Stimulated activated naive CD8-positive, alpha-beta T cell treated with anti-CD3 and anti-CD28 coated beads, Interleukin-15, Interleukin-2, amounts not matched to agents 100 ng/mL and 50 ng/mL, for 24 hours (primary cell): Measurements from ENCODE around the gene PALLD.

ENCODE experiments used
- H3K27ac Mint-ChIP-seq: one replicate; pipeline ENCODE4 v1.8.0; 2021; ENCODE audit warnings: mild to moderate bottlenecking, mixed read lengths
- H3K27me3 Mint-ChIP-seq: one replicate; pipeline ENCODE4 v1.8.0; 2021; ENCODE audit warnings: mixed read lengths
- H3K36me3 Mint-ChIP-seq: one replicate; pipeline ENCODE4 v1.8.0; 2021; ENCODE audit warnings: low read depth, mixed read lengths
- H3K4me1 Mint-ChIP-seq: one replicate; pipeline ENCODE4 v1.8.0; 2021; ENCODE audit warnings: low read depth, mixed read lengths
- H3K4me3 Mint-ChIP-seq: one replicate; pipeline ENCODE4 v1.8.0; 2021; ENCODE audit warnings: mild to moderate bottlenecking, mixed read lengths
- H3K9me3 Mint-ChIP-seq: one replicate; pipeline ENCODE4 v1.8.0; 2021; ENCODE audit warnings: mixed read lengths

PALLD gene

DNA sequence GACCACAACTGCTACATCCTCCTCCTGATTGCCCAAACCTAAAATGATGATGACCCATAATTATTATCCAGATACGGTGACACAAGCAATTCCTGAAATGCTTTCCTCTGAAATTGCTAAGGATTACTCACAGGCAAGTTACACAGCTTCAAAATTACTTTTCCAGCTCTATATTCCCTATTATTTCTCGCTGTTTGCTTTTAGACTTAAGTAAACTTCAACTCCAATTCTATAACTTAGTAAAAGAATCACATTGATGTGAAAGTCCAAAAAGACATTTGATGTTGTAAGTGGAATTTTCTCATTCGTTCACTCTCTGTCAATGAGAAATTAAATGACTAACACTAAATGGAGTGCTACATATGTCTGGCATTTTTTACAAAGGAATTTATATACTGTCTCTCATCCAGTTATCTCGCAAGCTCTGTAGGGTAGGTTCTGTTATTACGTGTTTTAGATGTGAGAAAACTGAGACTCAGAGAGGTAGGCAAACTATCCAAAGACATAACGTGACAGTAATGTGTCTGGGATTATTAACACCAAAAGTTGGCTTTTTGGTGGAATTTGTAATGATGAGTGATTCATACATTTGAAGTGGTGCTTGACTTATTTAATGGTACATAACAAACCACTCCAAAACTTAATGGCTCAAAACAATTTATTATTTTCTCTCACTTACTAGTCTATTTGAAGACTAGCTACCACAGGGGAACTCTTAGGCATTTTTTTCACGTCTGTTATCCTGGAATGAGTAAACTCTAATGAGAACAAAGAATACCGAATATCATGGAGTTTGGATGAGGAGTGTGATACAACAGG is 31.5 kb downstream of the PALLD start:
- H3K4me1 Mint-ChIP-seq = no peaks in the 10 kb centered on the region
- H3K4me3 Mint-ChIP-seq = no peak overlapping the region
- no peaks in the 10 kb centered on the region for H3K36me3 Mint-ChIP-seq
- no peak overlapping the region for H3K27ac Mint-ChIP-seq
- peaks cover 15% of the 10 kb centered on the region for H3K27me3 Mint-ChIP-seq
- no peaks in the 10 kb centered on the region for H3K9me3 Mint-ChIP-seq

GRCh38 chr4:168529257-168529656 is 32.4 kb downstream of the PALLD start:
- no peak overlapping the region for H3K4me3 Mint-ChIP-seq
- no peak overlapping the region for H3K27ac Mint-ChIP-seq
- H3K4me1 Mint-ChIP-seq = no peaks in the 10 kb centered on the region
- peaks cover 15% of the 10 kb centered on the region for H3K27me3 Mint-ChIP-seq
- H3K9me3 Mint-ChIP-seq = no peaks in the 10 kb centered on the region
- H3K36me3 Mint-ChIP-seq = no peaks in the 10 kb centered on the region

DNA sequence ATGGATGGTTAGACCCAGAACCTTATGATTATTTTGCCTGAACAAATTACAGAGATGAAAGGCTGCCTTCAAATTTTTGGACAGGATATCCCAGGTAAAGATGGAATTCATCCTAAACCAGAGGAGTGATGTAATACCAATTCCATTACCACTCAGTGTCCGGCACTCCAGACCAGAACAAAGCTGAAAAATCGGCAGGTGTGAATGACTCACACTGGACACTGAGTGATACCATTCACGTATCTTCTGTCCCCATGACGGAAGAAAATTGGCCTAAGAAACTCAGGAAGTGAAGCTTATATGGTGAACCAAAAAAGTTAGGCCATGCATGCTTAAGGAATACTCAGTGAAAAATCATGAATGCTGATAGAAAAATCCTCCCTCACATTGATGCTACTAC is 34.5 kb downstream of the PALLD start:
- H3K9me3 Mint-ChIP-seq = no peaks in the 10 kb centered on the region
- H3K4me1 Mint-ChIP-seq = no peaks in the 10 kb centered on the region
- no peaks in the 10 kb centered on the region for H3K36me3 Mint-ChIP-seq
- H3K4me3 Mint-ChIP-seq = no peak overlapping the region
- peaks cover 10% of the 10 kb centered on the region for H3K27me3 Mint-ChIP-seq
- no peak overlapping the region for H3K27ac Mint-ChIP-seq

DNA sequence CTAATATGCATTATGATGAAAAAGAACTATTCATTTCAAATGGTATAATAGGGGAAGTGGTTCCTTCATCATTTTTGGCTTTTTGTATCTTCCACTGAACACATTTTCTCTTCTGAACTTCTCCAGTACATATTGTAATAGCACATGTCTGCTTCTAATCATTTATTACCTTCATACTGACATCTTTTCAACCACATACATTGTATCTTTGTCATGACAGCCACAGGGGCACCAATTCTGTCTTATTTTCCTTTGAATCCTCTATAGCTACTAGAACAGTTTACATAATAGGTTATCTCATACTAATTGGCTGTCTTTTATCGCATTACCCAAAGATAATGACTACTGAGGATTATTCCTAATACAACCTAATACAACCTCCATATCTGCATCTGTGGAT is 37.7 kb downstream of the PALLD start:
- no peaks in the 10 kb centered on the region for H3K36me3 Mint-ChIP-seq
- H3K4me1 Mint-ChIP-seq = no peaks in the 10 kb centered on the region
- no peak overlapping the region for H3K27ac Mint-ChIP-seq
- no peak overlapping the region for H3K4me3 Mint-ChIP-seq
- H3K9me3 Mint-ChIP-seq = no peaks in the 10 kb centered on the region
- no peaks in the 10 kb centered on the region for H3K27me3 Mint-ChIP-seq

DNA sequence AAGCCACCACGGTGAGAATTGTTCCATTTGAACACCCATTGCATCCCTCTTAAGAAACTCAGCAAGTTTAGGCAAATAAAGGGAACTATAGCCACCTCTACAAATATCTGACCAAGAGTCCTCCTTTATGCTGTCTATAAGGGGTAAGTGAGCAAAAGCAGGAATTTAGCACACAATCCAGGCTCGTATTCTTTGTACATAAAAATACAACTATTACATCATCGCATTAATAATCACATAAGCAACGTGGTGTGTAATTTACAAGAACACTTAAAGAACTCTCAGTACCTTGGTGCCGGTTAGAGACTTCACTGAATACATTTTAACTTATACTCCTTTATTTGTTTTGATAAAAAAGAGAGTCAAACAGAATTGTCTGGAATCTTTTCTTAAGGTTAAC is 38.8 kb downstream of the PALLD start:
- no peak overlapping the region for H3K4me3 Mint-ChIP-seq
- H3K4me1 Mint-ChIP-seq = no peaks in the 10 kb centered on the region
- H3K27ac Mint-ChIP-seq = no peak overlapping the region
- H3K27me3 Mint-ChIP-seq = no peaks in the 10 kb centered on the region
- H3K36me3 Mint-ChIP-seq = no peaks in the 10 kb centered on the region
- H3K9me3 Mint-ChIP-seq = no peaks in the 10 kb centered on the region

- no peaks in the 10 kb centered on the region for H3K4me1 Mint-ChIP-seq
- H3K36me3 Mint-ChIP-seq = no peaks in the 10 kb centered on the region
- no peaks in the 10 kb centered on the region for H3K27me3 Mint-ChIP-seq
- H3K27ac Mint-ChIP-seq = no peak overlapping the region
- no peaks in the 10 kb centered on the region for H3K9me3 Mint-ChIP-seq
- no peak overlapping the region for H3K4me3 Mint-ChIP-seq
Measured at GRCh38 chr4:168536448-168536847, 39.6 kb downstream of the PALLD start.

- H3K4me3 Mint-ChIP-seq = no peak overlapping the region
- no peaks in the 10 kb centered on the region for H3K4me1 Mint-ChIP-seq
- no peaks in the 10 kb centered on the region for H3K9me3 Mint-ChIP-seq
- H3K36me3 Mint-ChIP-seq = no peaks in the 10 kb centered on the region
- no peak overlapping the region for H3K27ac Mint-ChIP-seq
- H3K27me3 Mint-ChIP-seq = no peaks in the 10 kb centered on the region
Measured at GRCh38 chr4:168537086-168537485, 40.2 kb downstream of the PALLD start.

DNA sequence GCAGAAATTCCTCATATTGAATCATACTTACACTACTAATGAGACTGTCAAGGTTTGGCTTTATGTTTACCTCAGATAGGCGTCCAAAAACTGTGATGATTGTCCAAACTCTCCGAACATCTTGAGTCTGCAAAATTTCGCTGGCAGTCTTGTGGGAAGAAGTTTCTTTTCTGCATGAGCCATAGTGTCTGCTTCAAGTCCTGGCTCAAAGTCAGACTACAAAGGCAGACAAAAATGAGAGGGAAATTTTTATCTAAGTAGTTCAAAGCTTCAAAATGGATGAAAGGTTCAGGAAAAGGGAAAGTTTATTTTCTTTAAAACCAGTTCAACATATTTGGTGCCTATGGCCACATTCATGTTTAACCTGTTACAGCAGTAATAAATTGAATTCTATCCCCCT is 40.7 kb downstream of the PALLD start:
- Mint-ChIP-seq H3K9me3 (no peaks in the 10 kb centered on the region), H3K4me3 (no peak overlapping the region), H3K4me1 (no peaks in the 10 kb centered on the region), H3K36me3 (no peaks in the 10 kb centered on the region), H3K27ac (no peak overlapping the region), H3K27me3 (no peaks in the 10 kb centered on the region)

GRCh38 chr4:168538632-168539031 is 41.8 kb downstream of the PALLD start:
- Mint-ChIP-seq H3K4me3 (no peak overlapping the region), H3K27ac (no peak overlapping the region), H3K4me1 (no peaks in the 10 kb centered on the region), H3K27me3 (no peaks in the 10 kb centered on the region), H3K9me3 (no peaks in the 10 kb centered on the region), H3K36me3 (no peaks in the 10 kb centered on the region)

- H3K27me3 Mint-ChIP-seq = no peaks in the 10 kb centered on the region
- no peaks in the 10 kb centered on the region for H3K9me3 Mint-ChIP-seq
- no peak overlapping the region for H3K4me3 Mint-ChIP-seq
- no peaks in the 10 kb centered on the region for H3K4me1 Mint-ChIP-seq
- H3K36me3 Mint-ChIP-seq = no peaks in the 10 kb centered on the region
- no peak overlapping the region for H3K27ac Mint-ChIP-seq
Measured at GRCh38 chr4:168540086-168540485, 43.2 kb downstream of the PALLD start.

GRCh38 chr4:168540503-168541265 is 43.8 kb downstream of the PALLD start:
- Mint-ChIP-seq H3K4me1 (no peaks in the 10 kb centered on the region), H3K27me3 (no peaks in the 10 kb centered on the region), H3K36me3 (no peaks in the 10 kb centered on the region)

GRCh38 chr4:168541266-168541953 is 44.6 kb downstream of the PALLD start:
- Mint-ChIP-seq H3K4me1 (no peaks in the 10 kb centered on the region), H3K4me3 (no peak overlapping the region), H3K36me3 (no peaks in the 10 kb centered on the region), H3K9me3 (no peaks in the 10 kb centered on the region), H3K27me3 (no peaks in the 10 kb centered on the region), H3K27ac (no peak overlapping the region)

More at GRCh38 chr4:168540503-168541265, 43.8 kb downstream of the PALLD start:
- no peak overlapping the region for H3K4me3 Mint-ChIP-seq
- no peaks in the 10 kb centered on the region for H3K9me3 Mint-ChIP-seq
- no peak overlapping the region for H3K27ac Mint-ChIP-seq

DNA sequence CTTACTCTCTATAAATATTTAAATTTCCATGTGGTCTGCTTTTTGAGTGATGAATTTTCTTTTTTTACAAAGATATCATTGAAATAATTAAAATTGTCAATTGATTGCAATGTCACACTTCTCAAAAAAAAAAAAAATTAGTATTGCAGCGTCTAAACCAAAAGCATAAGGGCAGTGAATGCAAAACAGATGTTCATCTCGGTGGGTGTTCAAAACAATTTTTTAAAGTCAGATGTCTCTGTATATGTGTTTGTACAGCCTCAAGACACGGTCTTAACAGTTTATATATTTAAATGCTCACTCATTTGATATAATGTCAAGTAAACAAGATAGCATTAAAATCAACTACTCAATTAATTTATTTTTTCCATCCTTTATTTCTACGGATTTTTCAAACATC is 52.3 kb downstream of the PALLD start:
- Mint-ChIP-seq H3K9me3 (no peaks in the 10 kb centered on the region), H3K36me3 (no peaks in the 10 kb centered on the region), H3K4me1 (no peaks in the 10 kb centered on the region), H3K27me3 (no peaks in the 10 kb centered on the region), H3K27ac (no peak overlapping the region), H3K4me3 (no peak overlapping the region)

DNA sequence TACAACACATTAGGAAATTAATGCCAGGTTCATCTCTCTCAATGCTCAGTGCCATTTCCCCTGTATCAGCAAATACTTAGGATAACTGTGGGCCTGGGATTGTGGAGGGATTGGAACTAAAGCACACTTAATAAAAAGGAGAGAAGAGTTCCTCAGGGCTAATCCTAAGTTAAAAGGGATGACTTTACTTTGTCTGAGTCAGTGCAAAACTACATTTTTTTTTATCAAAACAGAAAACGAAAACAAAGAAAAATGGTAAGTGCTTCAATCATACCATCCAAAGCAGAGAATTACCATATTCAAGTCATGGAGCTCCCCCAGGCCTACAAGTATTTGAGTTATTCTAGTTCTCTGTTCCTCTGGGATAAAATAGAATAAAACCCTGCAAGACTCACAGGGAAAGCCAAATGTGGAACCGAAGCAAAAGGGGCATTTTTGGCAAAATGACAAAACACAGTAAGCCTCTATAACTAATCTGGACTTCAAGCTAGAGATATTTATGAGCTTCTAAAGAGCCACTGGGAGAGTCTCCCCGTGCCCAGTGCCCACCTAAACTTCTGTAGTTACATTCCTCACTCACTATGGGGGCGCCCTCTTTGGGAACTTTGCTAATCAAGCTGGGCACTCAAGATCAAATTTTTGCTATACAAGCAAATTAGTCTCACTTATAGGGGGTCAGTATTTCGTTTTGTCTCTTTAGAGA is 53.4 kb downstream of the PALLD start:
- Mint-ChIP-seq H3K4me1 (no peaks in the 10 kb centered on the region), H3K36me3 (no peaks in the 10 kb centered on the region), H3K9me3 (no peaks in the 10 kb centered on the region), H3K27ac (no peak overlapping the region), H3K4me3 (no peak overlapping the region), H3K27me3 (no peaks in the 10 kb centered on the region)

GRCh38 chr4:168551211-168551610 is 54.4 kb downstream of the PALLD start:
- Mint-ChIP-seq H3K9me3 (no peaks in the 10 kb centered on the region), H3K4me3 (no peak overlapping the region), H3K27ac (no peak overlapping the region), H3K27me3 (no peaks in the 10 kb centered on the region), H3K4me1 (no peaks in the 10 kb centered on the region), H3K36me3 (no peaks in the 10 kb centered on the region)
